GM19467 (cell line): ENCODE results near the gene DNAH14.
"Not testable (repeated sequence)": the region's sequence is repeated elsewhere in the genome, so short reads cannot be mapped to it uniquely, and the experiment has no call there.

Source experiments
- ATAC-seq: cut with Tn5 transposase; IDR thresholded peaks from one replicate; pipeline ENCODE4 v1.9.1; 2021; ENCODE audit warnings: mild to moderate bottlenecking, moderate library complexity; ENCODE audit not compliant: unreplicated experiment

DNAH14 gene

GRCh38 chr1:224991550-224991949, 62.1 kb downstream of the DNAH14 start:
- not testable (repeated sequence) for ATAC-seq

GRCh38 chr1:224995602-224996001, 66.1 kb downstream of the DNAH14 start:
- ATAC-seq = no peak

GRCh38 chr1:224996266-224996665, 66.8 kb downstream of the DNAH14 start:
- ATAC-seq = no peak

- no peak for ATAC-seq
These were observed 68.7 kb downstream of the DNAH14 start for GRCh38 chr1:224998185-224998584.

- no peak for ATAC-seq
These were observed 74.9 kb downstream of the DNAH14 start for GRCh38 chr1:225004396-225004795.

GRCh38 chr1:225006352-225006751, 76.9 kb downstream of the DNAH14 start:
- ATAC-seq = not testable (repeated sequence)

GRCh38 chr1:225008050-225008449, 78.6 kb downstream of the DNAH14 start:
- not testable (repeated sequence) for ATAC-seq

GRCh38 chr1:225021037-225021436, 91.6 kb downstream of the DNAH14 start:
- no peak for ATAC-seq

GRCh38 chr1:225026701-225027100, 97.2 kb downstream of the DNAH14 start:
- ATAC-seq = no peak

GRCh38 chr1:225036441-225036840, 107.0 kb downstream of the DNAH14 start:
- ATAC-seq = not testable (repeated sequence)

- ATAC-seq = no peak
These were observed 112.8 kb downstream of the DNAH14 start for GRCh38 chr1:225042263-225042662.

- no peak for ATAC-seq
These were observed 114.8 kb downstream of the DNAH14 start for GRCh38 chr1:225044258-225044657.

- no peak for ATAC-seq
These were observed 120.1 kb downstream of the DNAH14 start for GRCh38 chr1:225049594-225049993.

GRCh38 chr1:225063722-225064121, 134.2 kb downstream of the DNAH14 start:
- ATAC-seq = no peak

- no peak for ATAC-seq
These were observed 141.5 kb downstream of the DNAH14 start for GRCh38 chr1:225070972-225071371.

- no peak for ATAC-seq
These were observed 167.7 kb downstream of the DNAH14 start for GRCh38 chr1:225097175-225097574.

GRCh38 chr1:225111000-225111399, 181.5 kb downstream of the DNAH14 start:
- ATAC-seq = no peak

GRCh38 chr1:225113265-225113664, 183.8 kb downstream of the DNAH14 start:
- no peak for ATAC-seq

- no peak for ATAC-seq
These were observed 185.0 kb downstream of the DNAH14 start for GRCh38 chr1:225114354-225114990.

- no peak for ATAC-seq
These were observed 189.8 kb downstream of the DNAH14 start for GRCh38 chr1:225119307-225119706.

GRCh38 chr1:225121095-225121494, 191.6 kb downstream of the DNAH14 start:
- no peak for ATAC-seq

- ATAC-seq = no peak
These were observed 202.4 kb downstream of the DNAH14 start for GRCh38 chr1:225131869-225132268.

GRCh38 chr1:225137976-225138375, 208.5 kb downstream of the DNAH14 start:
- no peak for ATAC-seq
